ENCODE measurements around the gene TRAPPC10. TPM values are rescaled to one million over a fixed set of nuclear protein-coding genes. Genes with fewer than 3 reads are reported as not detected.

The TRAPPC10 gene
- 10 to 100 TPM; 27.7 to 53.8 (median 38.4) TPM for total RNA-seq

- H3K36me3 ChIP-seq, result no peaks in the 10 kb centered on the region
- peak within 1 kb of the TSS; percentile 73 to 88 (median 80) for H3K4me3 ChIP-seq
- peak; percentile 61 to 66 for DNase-seq (ENCODE audit: low spot score in 2 of 2)
- H3K4me1 ChIP-seq, result peaks cover 0 to 55% (median 22%) of the 10 kb centered on the region in 4 donors
- 0% methylated on average over 41 to 42 of the region's 107 CpGs for WGBS, 2 donors
- no peaks in the 10 kb centered on the region for H3K9me3 ChIP-seq
- H3K27me3 ChIP-seq, result no peaks in the 10 kb centered on the region
- peak within 1 kb of the TSS; percentile 94 to 99 (median 96) for H3K27ac ChIP-seq
- TF ChIP-seq EP300 (IDR thresholded peaks at IDR 0.05) (peak; percentile 40 to 91), CTCF (IDR thresholded peaks at IDR 0.05) (peak in 1 of 5 experiments; percentile 29), POLR2A (IDR thresholded peaks at IDR 0.05) (peak; percentile 94)
These were observed at the start of gene TRAPPC10 for GRCh38 chr21:44011579-44012473. TSS of gene TRAPPC10 (plus strand) at chr21:44012309. CDS start at chr21:44012494, 185 bp downstream.

- no peak for TF ChIP-seq POLR2A (IDR thresholded peaks at IDR 0.05)
- no peaks in the 10 kb centered on the region for H3K4me1 ChIP-seq
- no peaks in the 10 kb centered on the region for H3K9me3 ChIP-seq
- WGBS, 2 donors, result 78 to 85% methylated on average over 16 to 17 of the region's 17 CpGs
- no peak overlapping the region for H3K27ac ChIP-seq
- H3K36me3 ChIP-seq, result peaks cover 0 to 61% (median 18%) of the 10 kb centered on the region in 3 donors
- no peak overlapping the region for H3K4me3 ChIP-seq
- H3K27me3 ChIP-seq, result no peaks in the 10 kb centered on the region
- DNase-seq (ENCODE audit: low spot score in 2 of 2), result no peak
These were observed 46.1 kb upstream of the TRAPPC10 start for GRCh38 chr21:43965911-43966585.

GRCh38 chr21:43966946-43967512 is 45.1 kb upstream of the TRAPPC10 start:
- Histone ChIP-seq H3K4me1 (no peaks in the 10 kb centered on the region), H3K27ac (no peak overlapping the region), H3K9me3 (no peaks in the 10 kb centered on the region), H3K27me3 (no peaks in the 10 kb centered on the region), H3K36me3 (peaks cover 0 to 64% (median 19%) of the 10 kb centered on the region in 3 donors), H3K4me3 (no peak overlapping the region)
- WGBS, 2 donors, result 76% methylated on average over 13 to 18 of the region's 18 CpGs
- TF ChIP-seq POLR2A (IDR thresholded peaks at IDR 0.05), result no peak
- no peak for TF ChIP-seq EP300 (IDR thresholded peaks at IDR 0.05)
- no peak for DNase-seq (ENCODE audit: low spot score in 2 of 2)

GRCh38 chr21:43967981-43968380 is 44.1 kb upstream of the TRAPPC10 start:
- peaks cover under 1 to 74% (median 19%) of the 10 kb centered on the region in 3 donors for H3K36me3 ChIP-seq
- WGBS, 2 donors, result 87 to 92% methylated on average over 14 of the region's 15 CpGs
- H3K4me3 ChIP-seq, result no peak overlapping the region
- no peaks in the 10 kb centered on the region for H3K27me3 ChIP-seq
- no peak for TF ChIP-seq POLR2A (IDR thresholded peaks at IDR 0.05)
- TF ChIP-seq CTCF (IDR thresholded peaks at IDR 0.05), result no peak
- no peak for TF ChIP-seq EP300 (IDR thresholded peaks at IDR 0.05)
- peaks cover 0 to 7% (median 0%) of the 10 kb centered on the region in 4 donors for H3K4me1 ChIP-seq
- no peak overlapping the region for H3K27ac ChIP-seq
- H3K9me3 ChIP-seq, result no peaks in the 10 kb centered on the region
- DNase-seq (ENCODE audit: low spot score in 2 of 2), result no peak

- no peaks in the 10 kb centered on the region for H3K27me3 ChIP-seq
- peaks cover 0 to 8% (median 0%) of the 10 kb centered on the region in 4 donors for H3K4me1 ChIP-seq
- no peak for DNase-seq (ENCODE audit: low spot score in 2 of 2)
- 88 to 91% methylated on average over 19 of the region's 19 CpGs for WGBS, 2 donors
- H3K27ac ChIP-seq, result no peak overlapping the region
- peaks cover 2 to 74% (median 19%) of the 10 kb centered on the region in 3 donors for H3K36me3 ChIP-seq
- H3K4me3 ChIP-seq, result no peak overlapping the region
- no peaks in the 10 kb centered on the region for H3K9me3 ChIP-seq
- TF ChIP-seq POLR2A (IDR thresholded peaks at IDR 0.05) (no peak), CTCF (IDR thresholded peaks at IDR 0.05) (no peak), EP300 (IDR thresholded peaks at IDR 0.05) (no peak)
These were observed 43.5 kb upstream of the TRAPPC10 start for GRCh38 chr21:43968410-43969114.
